Endothelial cell of umbilical vein (primary cell): Measurements from ENCODE around the gene ST6GALNAC4. TPM values are rescaled to one million over a fixed set of nuclear protein-coding genes. Genes with fewer than 3 reads are reported as not detected.

Experiments
- BruUV-seq: library from RNA; stranded (reverse); fragments of 400-500 nt; replicated peaks from 2 replicates; lab custom pipeline; 2021; lab: Mats Ljungman, UMichigan
- CTCF ChIA-PET: fragments of 300-600, 350-600 bp; sonication (Branson Sonifier 250); formaldehyde crosslinking; loops from one replicate; lab custom pipeline; 2021; ENCODE audit warnings: antibody characterized with exemption, inconsistent platforms; lab: Charles Lee
- POLR2A ChIA-PET: fragments of 300-600, 350-600 bp; sonication (Branson Sonifier 250); formaldehyde crosslinking; loops from one replicate; lab custom pipeline; 2021; ENCODE audit warnings: antibody characterized with exemption, inconsistent platforms; lab: Charles Lee
- DNase-seq: peaks from one replicate; pipeline ENCODE4 v3.0.0-alpha.2; 2011; ENCODE audit warnings: low read depth, low spot score
- FAIRE-seq: peaks from 2 replicates; lab custom pipeline; 2011; peaks lifted over from hg19 to GRCh38; lab: Jason Lieb, UNC
- H2AFZ ChIP-seq: 2 replicates; pipeline ENCODE4 v1.6.0; 2012; ENCODE audit warnings: low read depth, low read length, control low read depth, inconsistent platforms
- H3K27ac ChIP-seq: 2 replicates; pipeline ENCODE4 v1.5.1; 2011; ENCODE audit warnings: low read depth, mild to moderate bottlenecking, control low read depth, low read length, moderate library complexity; ENCODE audit not compliant: insufficient read depth
- H3K27me3 ChIP-seq, 2 experiments: 2 replicates each; pipeline versions ENCODE4 v1.6.0 to v1.6.1; 2011; ENCODE audit warnings: low read length in 2 of 2, mixed read lengths in 1 of 2; ENCODE audit not compliant: control insufficient read depth in 2 of 2, insufficient read depth in 2 of 2
- H3K36me3 ChIP-seq, 2 experiments: 2 replicates in 1 of 2; 3 replicates in 1 of 2; pipeline ENCODE4 v1.5.1; 2011; ENCODE audit warnings: low read length in 2 of 2, mild to moderate bottlenecking in 1 of 2, moderate library complexity in 1 of 2; ENCODE audit not compliant: control insufficient read depth in 2 of 2, insufficient read depth in 2 of 2; ENCODE audit errors: extremely low read depth in 1 of 2
- H3K4me1 ChIP-seq: 3 replicates; pipeline ENCODE4 v1.5.1; 2011; ENCODE audit warnings: mild to moderate bottlenecking, low read length; ENCODE audit not compliant: control insufficient read depth, insufficient read depth; ENCODE audit errors: extremely low read depth
- H3K4me2 ChIP-seq: 2 replicates; pipeline ENCODE4 v1.6.1; 2011; ENCODE audit warnings: low read length, control low read depth, mixed read lengths; ENCODE audit not compliant: insufficient read depth
- H3K4me3 ChIP-seq, 3 experiments: fragments of 200-600 bp in 1 of 3; sonication (generic), shearing (Covaris generic) in 1 of 3; replicated peaks in 1 of 3; 2 replicates each; pipeline ENCODE4 v1.5.1; 2011 to 2016; ENCODE audit warnings: control low read depth in 3 of 3, low read length in 3 of 3, mild to moderate bottlenecking in 2 of 3, inconsistent platforms in 1 of 3, low read depth in 1 of 3, moderate library complexity in 1 of 3; ENCODE audit not compliant: insufficient read depth in 1 of 3
- H3K79me2 ChIP-seq: 2 replicates; pipeline ENCODE4 v1.6.0; 2012; ENCODE audit warnings: low read length, inconsistent platforms; ENCODE audit not compliant: control insufficient read depth, insufficient read depth
- H3K9ac ChIP-seq: replicated peaks from 2 replicates; pipeline ENCODE3; 2011; ENCODE audit warnings: low read length, control low read depth; ENCODE audit not compliant: insufficient read depth; ENCODE audit errors: extremely low read depth
- H3K9me1 ChIP-seq: replicated peaks from 3 replicates; pipeline ENCODE4 v1.6.0; 2011; ENCODE audit warnings: mild to moderate bottlenecking, low read length; ENCODE audit not compliant: control insufficient read depth, insufficient read depth; ENCODE audit errors: extremely low read depth
- H3K9me3 ChIP-seq: replicated peaks from 2 replicates; pipeline ENCODE4 v1.5.1; 2012; ENCODE audit warnings: low read length, inconsistent platforms; ENCODE audit not compliant: control insufficient read depth, insufficient read depth
- H4K20me1 ChIP-seq: replicated peaks from 2 replicates; pipeline ENCODE3; 2011; ENCODE audit warnings: mild to moderate bottlenecking, low read length; ENCODE audit not compliant: control insufficient read depth, insufficient read depth; ENCODE audit errors: extremely low read depth
- EZH2 ChIP-seq: IDR thresholded peaks from 2 replicates; pipeline ENCODE4 v1.6.1; 2012; ENCODE audit warnings: borderline replicate concordance, low read depth, mild to moderate bottlenecking, moderate library complexity, low read length, inconsistent platforms; ENCODE audit not compliant: severe bottlenecking
- POLR2A ChIP-seq: IDR thresholded peaks from 2 replicates; pipeline ENCODE4 v1.6.1; 2012; ENCODE audit warnings: low read depth, mild to moderate bottlenecking, control low read depth, low read length
- POLR2AphosphoS5 ChIP-seq: IDR thresholded peaks from 2 replicates; pipeline ENCODE4 v1.6.1; 2012; ENCODE audit warnings: low read depth, mild to moderate bottlenecking, control low read depth, low read length, moderate library complexity; ENCODE audit not compliant: insufficient read depth
- dilution Hi-C: fragments of 300-500 bp; cut with MboI; formaldehyde crosslinking; loops from one replicate; pipeline ENCODE4 v1.15.0; 2019; ENCODE audit warnings: low sequenced_read_pairs; ENCODE audit not compliant: extremely low pct_ligation_motif_present
- intact Hi-C: fragments of 100-400 bp; cut with micrococcal nuclease; formaldehyde crosslinking; loops from one replicate; pipeline ENCODE4 v1.10.0; 2022
- polyA plus RNA-seq, 4 experiments: library from polyadenylated mRNA; depleted of rRNA in 3 of 4; stranded (reverse) in 3 of 4; unstranded in 1 of 4; fragments of >200 nt; gene quantifications; 2 replicates each; pipeline versions ENCODE4 v1.2.1 to v1.2.3, GENCODE V29; 2011 to 2012; ENCODE audit warnings: missing spikeins in 1 of 4
- total RNA-seq: library from RNA; stranded (reverse); gene quantifications from 2 replicates; pipeline ENCODE4 v1.2.3, GENCODE V29; 2021
- TF ChIP-seq, protein P1 (sequence below): IDR thresholded peaks from 2 replicates; pipeline ENCODE4 v1.6.1; 2011; ENCODE audit not compliant: insufficient read depth, insufficient read length

The ST6GALNAC4 gene
- total and polyA plus RNA-seq, 2 donors (not counting 3 experiments of a cell fraction or from before 2014, with no cell fraction given), result 45.9 to 85.3 TPM

DNA sequence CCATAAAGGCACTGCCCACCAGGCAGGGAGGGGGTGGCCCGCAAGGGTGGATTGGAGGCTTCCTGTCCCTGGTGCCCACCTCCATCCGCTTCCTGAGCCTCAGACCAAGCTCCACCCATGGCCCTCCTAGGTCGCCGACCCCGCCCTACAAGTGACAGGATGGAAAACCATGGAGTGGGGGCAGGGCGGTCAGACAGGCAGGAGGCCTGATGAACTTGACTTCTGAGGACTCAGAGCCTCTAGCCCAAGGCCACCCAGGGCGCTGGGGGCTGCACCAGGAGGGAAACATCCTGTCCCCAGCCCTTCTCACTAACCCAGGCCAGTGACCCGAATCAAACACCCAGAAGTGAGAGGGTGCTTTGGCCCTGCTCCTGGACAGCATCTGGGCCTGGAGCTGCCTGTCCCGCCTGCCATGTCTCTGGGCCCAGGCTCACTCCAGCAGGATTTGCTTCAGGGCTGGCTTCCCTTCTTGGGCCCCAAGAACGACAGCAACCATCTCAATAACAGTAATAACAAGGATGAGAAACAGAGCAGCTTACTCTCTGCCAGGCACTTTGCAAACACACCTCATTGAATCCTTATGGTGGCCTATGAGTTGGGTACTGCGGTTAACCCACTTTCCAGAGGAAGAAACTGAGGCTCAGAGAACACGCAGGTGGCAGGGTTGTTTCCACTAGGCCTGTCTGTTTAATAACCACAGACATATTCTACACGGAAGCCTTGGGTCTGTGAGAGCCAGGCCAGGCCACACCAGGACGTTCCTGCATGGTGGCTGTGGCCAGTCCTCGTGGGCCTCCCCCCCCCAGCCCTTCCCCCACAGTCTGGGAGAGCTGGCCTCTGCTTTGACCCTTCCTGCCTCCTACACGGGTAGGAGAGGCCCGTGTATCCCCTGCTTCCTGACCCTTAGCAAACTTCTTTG is 13.0 kb downstream of the ST6GALNAC4 start:
- Histone ChIP-seq H3K27ac (peak overlapping the region; percentile 63), H3K27me3 (no peaks in the 10 kb centered on the region), H3K4me2 (peak overlapping the region; percentile 36), H3K4me1 (peaks cover 46% of the 10 kb centered on the region), H3K36me3 (no peaks in the 10 kb centered on the region), H4K20me1 (no peaks in the 10 kb centered on the region), H3K9me3 (no peaks in the 10 kb centered on the region), H2AFZ (peak overlapping the region; percentile 41), H3K9ac (peak overlapping the region; percentile 35), H3K9me1 (no peaks in the 10 kb centered on the region), H3K79me2 (peaks cover 2% of the 10 kb centered on the region), H3K4me3 (no peak overlapping the region)
- dilution Hi-C loops, result no loop called here
- ChIA-PET POLR2A (interaction anchor here (0.6 kb wide), 1 partner anchor 18 kb away, joined by 3 read pairs; no protein-coding TSS in a partner anchor), CTCF (interaction anchor here (1.1 kb wide), 1 partner anchor 13 kb away, joined by 3 read pairs; the partner anchor contains the start of gene ST6GALNAC4)
- BruUV-seq, result no TSS peak
- TF ChIP-seq POLR2AphosphoS5 (peak; percentile 35), EZH2 (no peak), POLR2A (peak; percentile 22)
- TF ChIP-seq, protein P1, sequence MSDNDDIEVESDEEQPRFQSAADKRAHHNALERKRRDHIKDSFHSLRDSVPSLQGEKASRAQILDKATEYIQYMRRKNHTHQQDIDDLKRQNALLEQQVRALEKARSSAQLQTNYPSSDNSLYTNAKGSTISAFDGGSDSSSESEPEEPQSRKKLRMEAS, result no peak
- FAIRE-seq (peak; percentile 94), DNase-seq (peak; percentile 47)
- intact Hi-C loops, result no loop called here
